ENCODE data around the gene PIEZO1. TPM values are rescaled to one million over a fixed set of nuclear protein-coding genes. Genes with fewer than 3 reads are reported as not detected.

Gene PIEZO1
- total and polyA plus RNA-seq, 2 donors (not counting 1 experiment from before 2014, with no cell fraction given) = 108 to 331 TPM

GRCh38 chr16:88721815-88722755 is 62.9 kb downstream of the PIEZO1 start:
- no peak overlapping the region for H3K4me3 Mint-ChIP-seq
- ATAC-seq (ENCODE audit: low read depth) (no peak), DNase-seq (no peak)
- Histone ChIP-seq H3K9me3 (ENCODE audit: control extremely low read depth in 1 of 3, control insufficient read depth in 2 of 3, insufficient read depth in 1 of 3, low read length in 2 of 3) (no peaks in the 10 kb centered on the region), H3K79me2 (ENCODE audit: control insufficient read depth, insufficient read depth, low read length) (peaks cover 16% of the 10 kb centered on the region), H3K27ac (ENCODE audit: low read length in 2 of 2) (no peak overlapping the region), H3K4me1 (ENCODE audit: control insufficient read depth in 2 of 2, insufficient read depth in 2 of 2, low read length in 2 of 2) (no peaks in the 10 kb centered on the region), H3K4me2 (replicated peaks; ENCODE audit: low read depth, low read length, poor library complexity, severe bottlenecking) (no peak overlapping the region), H3K27me3 (replicated peaks in 1 of 4; ENCODE audit: control extremely low read depth in 1 of 4, control insufficient read depth in 3 of 4, insufficient read depth in 4 of 4, low read length in 3 of 4) (no peaks in the 10 kb centered on the region), H3K9ac (ENCODE audit: low read length) (no peak overlapping the region), H3K4me3 (ENCODE audit: control extremely low read depth in 1 of 5, extremely low read depth in 1 of 5, insufficient read depth in 1 of 5, low read depth in 2 of 5, low read length in 4 of 5) (no peak overlapping the region), H3K36me3 (replicated peaks in 1 of 2; ENCODE audit: control extremely low read depth in 1 of 2, control insufficient read depth in 1 of 2, extremely low read depth in 1 of 2, insufficient read depth in 2 of 2, low read length in 1 of 2) (peaks cover 0 to 93% of the 10 kb centered on the region in 2 experiments), H4K20me1 (ENCODE audit: control insufficient read depth, insufficient read depth, low read length, poor library complexity, severe bottlenecking) (peaks cover 19% of the 10 kb centered on the region), H2AFZ (ENCODE audit: insufficient read depth, low read depth, low read length, poor library complexity, severe bottlenecking) (no peak overlapping the region)
- H3K27ac Mint-ChIP-seq = no peak overlapping the region
- POLR2A ChIA-PET = no interaction called here
- WGBS (ENCODE audit: insufficient coverage) = 96% methylated on average over 53 of the region's 61 CpGs
- intact Hi-C loops (cut with micrococcal nuclease) = no loop called here
- no peaks in the 10 kb centered on the region for H3K4me1 Mint-ChIP-seq
- TF ChIP-seq EZH2 (IDR thresholded peaks at IDR 0.05; ENCODE audit: borderline replicate concordance, insufficient read depth, low read depth, low read length, poor library complexity, severe bottlenecking) = no peak
- no peak for TF ChIP-seq CTCF (IDR thresholded peaks at IDR 0.05)
- CTCF ChIA-PET = interaction anchor here (1.2 to 1.5 kb wide), 2 partner anchors 15 kb away, joined by 3 to 5 read pairs; no protein-coding TSS in a partner anchor
- H3K9me3 Mint-ChIP-seq (ENCODE audit: insufficient read depth) = no peaks in the 10 kb centered on the region
- no peaks in the 10 kb centered on the region for H3K27me3 Mint-ChIP-seq

GRCh38 chr16:88721236-88721635 is 63.8 kb downstream of the PIEZO1 start:
- no peaks in the 10 kb centered on the region for H3K4me1 Mint-ChIP-seq
- no peak for ATAC-seq (ENCODE audit: low read depth)
- peaks cover 21% of the 10 kb centered on the region for H3K79me2 ChIP-seq (ENCODE audit: control insufficient read depth, insufficient read depth, low read length)
- no peak for DNase-seq
- H3K36me3 ChIP-seq (replicated peaks in 1 of 2; ENCODE audit: control extremely low read depth in 1 of 2, control insufficient read depth in 1 of 2, extremely low read depth in 1 of 2, insufficient read depth in 2 of 2, low read length in 1 of 2) = peaks cover 0 to 94% of the 10 kb centered on the region in 2 experiments
- H3K4me1 ChIP-seq (ENCODE audit: control insufficient read depth in 2 of 2, insufficient read depth in 2 of 2, low read length in 2 of 2) = no peaks in the 10 kb centered on the region
- H3K27me3 Mint-ChIP-seq = no peaks in the 10 kb centered on the region
- WGBS (ENCODE audit: insufficient coverage) = 96% methylated on average over 17 of the region's 17 CpGs
- H4K20me1 ChIP-seq (ENCODE audit: control insufficient read depth, insufficient read depth, low read length, poor library complexity, severe bottlenecking) = peaks cover 19% of the 10 kb centered on the region
- no peaks in the 10 kb centered on the region for H3K9me3 ChIP-seq (ENCODE audit: control extremely low read depth in 1 of 3, control insufficient read depth in 2 of 3, insufficient read depth in 1 of 3, low read length in 2 of 3)
- intact Hi-C loops (cut with micrococcal nuclease) = no loop called here
- no peak overlapping the region for H2AFZ ChIP-seq (ENCODE audit: insufficient read depth, low read depth, low read length, poor library complexity, severe bottlenecking)
- no peak overlapping the region for H3K27ac ChIP-seq (ENCODE audit: low read length in 2 of 2)
- CTCF ChIA-PET = interaction anchor here (1.5 kb wide), 1 partner anchor 16 kb away, joined by 3 read pairs; no protein-coding TSS in a partner anchor
- no peak overlapping the region for H3K4me2 ChIP-seq (replicated peaks; ENCODE audit: low read depth, low read length, poor library complexity, severe bottlenecking)
- no peaks in the 10 kb centered on the region for H3K9me3 Mint-ChIP-seq (ENCODE audit: insufficient read depth)
- TF ChIP-seq CTCF (IDR thresholded peaks at IDR 0.05) (no peak), EZH2 (IDR thresholded peaks at IDR 0.05; ENCODE audit: borderline replicate concordance, insufficient read depth, low read depth, low read length, poor library complexity, severe bottlenecking) (no peak)
- H3K4me3 ChIP-seq (ENCODE audit: control extremely low read depth in 1 of 5, extremely low read depth in 1 of 5, insufficient read depth in 1 of 5, low read depth in 2 of 5, low read length in 4 of 5) = no peak overlapping the region
- H3K9ac ChIP-seq (ENCODE audit: low read length) = no peak overlapping the region
- no peak overlapping the region for H3K4me3 Mint-ChIP-seq
- POLR2A ChIA-PET = no interaction called here
- no peaks in the 10 kb centered on the region for H3K27me3 ChIP-seq (replicated peaks in 1 of 4; ENCODE audit: control extremely low read depth in 1 of 4, control insufficient read depth in 3 of 4, insufficient read depth in 4 of 4, low read length in 3 of 4)
- no peak overlapping the region for H3K27ac Mint-ChIP-seq

Measured in B cell (primary cell).